Measurements from ENCODE around the gene ABCC1. TPM values are rescaled to one million over a fixed set of nuclear protein-coding genes. Genes with fewer than 3 reads are reported as not detected.

Gene ABCC1
- total RNA-seq, 1 experiment from 2014 or later: 46.3 TPM

DNA sequence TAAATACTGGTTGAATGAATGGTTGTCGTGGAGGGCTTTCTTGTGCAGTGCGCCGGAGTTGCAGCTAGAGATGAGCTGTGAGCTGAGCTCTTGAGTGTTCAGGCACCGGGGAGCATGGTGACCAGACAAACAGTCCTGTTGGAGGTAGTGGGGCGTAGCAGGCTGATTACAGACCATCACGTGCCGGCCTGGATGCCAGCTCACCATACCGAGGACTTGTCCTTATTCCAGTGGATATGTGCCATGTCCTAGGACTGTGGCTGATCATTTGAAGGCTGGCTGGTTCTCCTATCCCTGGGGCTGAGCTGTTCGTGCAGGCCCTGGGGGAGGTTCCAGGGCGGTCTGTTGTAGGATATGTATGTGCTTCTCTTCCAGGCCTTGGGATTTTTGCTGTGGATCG lies 60.0 kb downstream of the ABCC1 start:
- H3K27me3 Mint-ChIP-seq (ENCODE audit: unreplicated experiment): no peaks in the 10 kb centered on the region
- intact Hi-C loops (cut with micrococcal nuclease; ENCODE audit: unreplicated experiment): no loop called here
- no peak for TF ChIP-seq CTCF (IDR thresholded peaks at IDR 0.05; ENCODE audit: unreplicated experiment)
- H3K4me3 Mint-ChIP-seq (ENCODE audit: low read depth, unreplicated experiment): no peak overlapping the region
- H3K27ac Mint-ChIP-seq (ENCODE audit: unreplicated experiment): no peak overlapping the region
- H3K9me3 Mint-ChIP-seq (ENCODE audit: low read depth, unreplicated experiment): no peaks in the 10 kb centered on the region
- H3K36me3 Mint-ChIP-seq (ENCODE audit: insufficient read depth, unreplicated experiment): peaks cover 38% of the 10 kb centered on the region
- CTCF ChIA-PET: interaction anchor here (0.6 to 1.1 kb wide), 2 partner anchors 13 to 171 kb away, joined by 3 to 4 read pairs; no protein-coding TSS in a partner anchor
- H3K4me1 Mint-ChIP-seq (ENCODE audit: low read depth, unreplicated experiment): peaks cover 6% of the 10 kb centered on the region
- no peak for DNase-seq
- BruUV-seq (replicated peaks): no TSS peak

DNA sequence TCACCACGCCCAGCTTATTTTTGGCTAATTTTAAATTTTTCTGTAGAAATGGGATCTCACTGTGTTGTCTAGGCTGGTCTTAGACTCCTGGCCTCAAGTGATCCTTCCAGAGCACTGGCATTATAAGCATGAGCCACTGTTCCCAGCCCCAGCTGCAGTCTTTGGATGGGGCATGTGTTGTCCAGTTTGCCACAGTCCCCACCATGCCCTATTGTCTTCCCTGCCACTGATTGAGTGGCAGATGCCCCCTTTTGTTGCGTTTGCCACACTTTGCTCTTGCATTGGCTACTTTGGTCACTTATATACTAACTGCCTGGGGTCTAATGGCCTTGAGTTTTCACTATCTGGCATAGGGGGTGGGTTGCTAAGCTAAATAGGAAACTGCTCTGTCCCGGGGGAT lies 60.8 kb downstream of the ABCC1 start:
- intact Hi-C loops (cut with micrococcal nuclease; ENCODE audit: unreplicated experiment): no loop called here
- Mint-ChIP-seq H3K27ac (ENCODE audit: unreplicated experiment) (no peak overlapping the region), H3K9me3 (ENCODE audit: low read depth, unreplicated experiment) (no peaks in the 10 kb centered on the region), H3K4me3 (ENCODE audit: low read depth, unreplicated experiment) (no peak overlapping the region), H3K27me3 (ENCODE audit: unreplicated experiment) (no peaks in the 10 kb centered on the region), H3K36me3 (ENCODE audit: insufficient read depth, unreplicated experiment) (peaks cover 39% of the 10 kb centered on the region), H3K4me1 (ENCODE audit: low read depth, unreplicated experiment) (no peaks in the 10 kb centered on the region)
- BruUV-seq (replicated peaks): TSS peak; percentile 30
- TF ChIP-seq CTCF (IDR thresholded peaks at IDR 0.05; ENCODE audit: unreplicated experiment): no peak
- CTCF ChIA-PET: interaction anchor here (0.6 to 1.1 kb wide), 2 partner anchors 12 to 44 kb away, joined by 3 read pairs; no protein-coding TSS in a partner anchor
- no peak for DNase-seq

DNA sequence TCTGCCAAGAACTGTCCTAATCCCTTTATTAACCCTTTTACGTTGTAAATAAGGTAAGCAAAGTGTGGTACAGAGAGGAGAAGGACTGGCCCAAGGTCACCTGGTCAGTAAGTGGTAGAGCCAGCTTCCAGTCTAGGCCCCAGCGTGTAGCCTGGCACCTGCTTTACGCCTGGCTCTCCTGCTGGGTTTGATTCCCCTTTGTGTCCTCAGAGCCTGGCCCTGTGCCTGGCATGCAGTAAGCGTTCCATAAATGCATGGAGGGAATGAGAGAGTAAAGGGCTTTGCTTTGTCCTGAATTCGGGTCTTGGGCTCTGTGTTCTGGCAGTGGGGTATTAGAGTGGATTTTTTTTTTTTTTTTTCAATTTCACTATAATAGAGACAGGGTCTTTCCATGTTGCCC lies 62.7 kb downstream of the ABCC1 start:
- H3K27me3 Mint-ChIP-seq (ENCODE audit: unreplicated experiment): no peaks in the 10 kb centered on the region
- H3K27ac Mint-ChIP-seq (ENCODE audit: unreplicated experiment): no peak overlapping the region
- intact Hi-C loops (cut with micrococcal nuclease; ENCODE audit: unreplicated experiment): no loop called here
- no peak for TF ChIP-seq CTCF (IDR thresholded peaks at IDR 0.05; ENCODE audit: unreplicated experiment)
- no peak for DNase-seq
- H3K36me3 Mint-ChIP-seq (ENCODE audit: insufficient read depth, unreplicated experiment): peaks cover 48% of the 10 kb centered on the region
- BruUV-seq (replicated peaks): no TSS peak
- CTCF ChIA-PET: interaction anchor here (0.7 kb wide), 1 partner anchor 565 kb away, joined by 4 read pairs; no protein-coding TSS in a partner anchor
- H3K4me3 Mint-ChIP-seq (ENCODE audit: low read depth, unreplicated experiment): no peak overlapping the region
- H3K4me1 Mint-ChIP-seq (ENCODE audit: low read depth, unreplicated experiment): no peaks in the 10 kb centered on the region
- no peaks in the 10 kb centered on the region for H3K9me3 Mint-ChIP-seq (ENCODE audit: low read depth, unreplicated experiment)

GRCh38 chr16:16013812-16014211 lies 64.4 kb downstream of the ABCC1 start:
- Mint-ChIP-seq H3K27ac (ENCODE audit: unreplicated experiment) (no peak overlapping the region), H3K27me3 (ENCODE audit: unreplicated experiment) (no peaks in the 10 kb centered on the region), H3K36me3 (ENCODE audit: insufficient read depth, unreplicated experiment) (peaks cover 50% of the 10 kb centered on the region), H3K9me3 (ENCODE audit: low read depth, unreplicated experiment) (no peaks in the 10 kb centered on the region), H3K4me1 (ENCODE audit: low read depth, unreplicated experiment) (peaks cover 14% of the 10 kb centered on the region), H3K4me3 (ENCODE audit: low read depth, unreplicated experiment) (no peak overlapping the region)
- CTCF ChIA-PET: interaction anchor here (0.7 kb wide), 2 partner anchors 8 to 34 kb away, joined by 3 to 4 read pairs; no protein-coding TSS in a partner anchor
- intact Hi-C loops (cut with micrococcal nuclease; ENCODE audit: unreplicated experiment): no loop called here
- no TSS peak for BruUV-seq (replicated peaks)
- DNase-seq: no peak
- no peak for TF ChIP-seq CTCF (IDR thresholded peaks at IDR 0.05; ENCODE audit: unreplicated experiment)

All from Calu3 (cell line).